Fibroblast of lung (primary cell): ENCODE data around the gene IL6. TPM values are rescaled to one million over a fixed set of nuclear protein-coding genes. Genes with fewer than 3 reads are reported as not detected.

Experiments
- DNase-seq, 2 donors: peaks; one replicate each; pipeline versions ENCODE4 v3.0.0 to v3.0.0-alpha.2; 2010; ENCODE audit warnings: low read depth in 2 of 2
- H2AFZ ChIP-seq: 2 replicates; pipeline ENCODE4 v1.5.1; 2012; ENCODE audit warnings: low read length, control low read depth, inconsistent platforms
- H3K27ac ChIP-seq: 2 replicates; pipeline ENCODE4 v1.5.1; 2011; ENCODE audit warnings: low read length, control low read depth; ENCODE audit not compliant: insufficient read depth
- H3K27me3 ChIP-seq: 2 replicates; pipeline ENCODE4 v1.5.1; 2011; ENCODE audit warnings: mild to moderate bottlenecking, low read length; ENCODE audit not compliant: control insufficient read depth, insufficient read depth
- H3K36me3 ChIP-seq: 2 replicates; pipeline ENCODE4 v1.5.1; 2011; ENCODE audit warnings: low read length; ENCODE audit not compliant: control insufficient read depth, insufficient read depth
- H3K4me1 ChIP-seq: 2 replicates; pipeline ENCODE4 v1.5.1; 2011; ENCODE audit warnings: low read length; ENCODE audit not compliant: control insufficient read depth, insufficient read depth; ENCODE audit errors: extremely low read depth
- H3K4me2 ChIP-seq: 2 replicates; pipeline ENCODE4 v1.5.1; 2011; ENCODE audit warnings: low read length, control low read depth; ENCODE audit not compliant: insufficient read depth; ENCODE audit errors: extremely low read depth
- H3K4me3 ChIP-seq, 4 experiments: fragments of 200-600 bp in 1 of 4; sonication (generic) in 1 of 4; replicated peaks in 1 of 4; 2 replicates each; pipeline ENCODE4 v1.5.1; 2011 to 2016; ENCODE audit warnings: low read length in 4 of 4, low read depth in 3 of 4, mild to moderate bottlenecking in 3 of 4, control low read depth in 2 of 4, inconsistent platforms in 1 of 4, mixed read lengths in 1 of 4; ENCODE audit not compliant: insufficient read depth in 1 of 4; ENCODE audit errors: control extremely low read depth in 1 of 4
- H3K79me2 ChIP-seq: 2 replicates; pipeline ENCODE4 v1.5.1; 2012; ENCODE audit warnings: mild to moderate bottlenecking, low read length, inconsistent platforms; ENCODE audit not compliant: control insufficient read depth, insufficient read depth
- H3K9ac ChIP-seq: 2 replicates; pipeline ENCODE4 v1.5.1; 2011; ENCODE audit warnings: mild to moderate bottlenecking, low read length, control low read depth; ENCODE audit not compliant: insufficient read depth
- H3K9me3 ChIP-seq: 2 replicates; pipeline ENCODE4 v1.5.1; 2012; ENCODE audit warnings: low read depth, low read length; ENCODE audit not compliant: control insufficient read depth, insufficient read depth
- H4K20me1 ChIP-seq: 2 replicates; pipeline ENCODE4 v1.5.1; 2011; ENCODE audit warnings: low read length; ENCODE audit not compliant: control insufficient read depth, insufficient read depth; ENCODE audit errors: extremely low read depth
- CTCF ChIP-seq, 2 donors: IDR thresholded peaks in 1 of 2; conservative IDR thresholded peaks in 1 of 2; 1 replicate in 1 of 2; 2 replicates in 1 of 2; pipeline ENCODE4 v1.5.1; 2011 to 2012; ENCODE audit warnings: low read length in 2 of 2, control low read depth in 1 of 2, inconsistent platforms in 1 of 2, low read depth in 1 of 2, mild to moderate bottlenecking in 1 of 2
- EZH2 ChIP-seq: IDR thresholded peaks from 2 replicates; pipeline ENCODE4 v1.5.1; 2012; ENCODE audit warnings: low read length, control low read depth, mild to moderate bottlenecking; ENCODE audit errors: missing control alignments
- polyA plus RNA-seq, 2 donors: library from polyadenylated mRNA; depleted of rRNA in 1 of 2; stranded (reverse) in 1 of 2; unstranded in 1 of 2; fragments of >200 nt; gene quantifications; 2 replicates each; pipeline ENCODE4 v1.2.1, GENCODE V29; 2011 to 2012; ENCODE audit warnings: missing spikeins in 1 of 2
- total RNA-seq: library from RNA; depleted of rRNA; stranded (reverse); fragments of >200 nt; gene quantifications from 2 replicates; pipeline ENCODE4 v1.2.1, GENCODE V29; 2014

IL6 gene
- total and polyA plus RNA-seq, 2 donors (not counting 1 experiment from before 2014, with no cell fraction given), result 20.2 to 33.7 TPM

- Histone ChIP-seq H3K36me3 (peaks cover 3% of the 10 kb centered on the region), H3K9ac (no peak overlapping the region), H4K20me1 (no peaks in the 10 kb centered on the region), H3K79me2 (no peaks in the 10 kb centered on the region), H3K4me2 (peak overlapping the region; percentile 28), H2AFZ (no peak overlapping the region), H3K9me3 (no peaks in the 10 kb centered on the region), H3K4me3 (peak overlapping the region in 1 of 4 experiments; percentile 75), H3K4me1 (peaks cover 14% of the 10 kb centered on the region), H3K27me3 (no peaks in the 10 kb centered on the region), H3K27ac (peak overlapping the region; percentile 95)
- DNase-seq, result peak; percentile 44 to 60
- TF ChIP-seq EZH2 (no peak), CTCF (conservative IDR thresholded peaks at IDR 0.05 in 1 of 2, IDR thresholded peaks at IDR 0.05 in 1 of 2; ENCODE audit: low read depth in 1 of 2, low read length in 2 of 2) (no peak)
Measured at GRCh38 chr7:22725585-22725984, 1.4 kb upstream of the IL6 start.

GRCh38 chr7:22726345-22726906, 574 bp upstream of the IL6 start:
- H3K27ac ChIP-seq, result peak overlapping the region; percentile 95
- peak overlapping the region in 3 of 4 experiments; percentile 60 to 75 (median 66) for H3K4me3 ChIP-seq
- H3K9me3 ChIP-seq, result no peaks in the 10 kb centered on the region
- TF ChIP-seq CTCF (conservative IDR thresholded peaks at IDR 0.05 in 1 of 2, IDR thresholded peaks at IDR 0.05 in 1 of 2; ENCODE audit: low read depth in 1 of 2, low read length in 2 of 2) (peak; percentile 71), EZH2 (no peak)
- no peaks in the 10 kb centered on the region for H3K27me3 ChIP-seq
- DNase-seq, result peak; percentile 85 to 89
- peaks cover 4% of the 10 kb centered on the region for H3K36me3 ChIP-seq
- peak overlapping the region; percentile 71 for H3K4me2 ChIP-seq
- peaks cover 22% of the 10 kb centered on the region for H3K4me1 ChIP-seq
- no peaks in the 10 kb centered on the region for H3K79me2 ChIP-seq
- H2AFZ ChIP-seq, result no peak overlapping the region
- H3K9ac ChIP-seq, result peak overlapping the region; percentile 60
- no peaks in the 10 kb centered on the region for H4K20me1 ChIP-seq

GRCh38 chr7:22727714-22728035, 675 bp downstream of the IL6 start:
- Histone ChIP-seq H3K4me1 (peaks cover 22% of the 10 kb centered on the region), H3K9ac (peak overlapping the region; percentile 80)
- no peak for TF ChIP-seq EZH2
- no peak for TF ChIP-seq CTCF (conservative IDR thresholded peaks at IDR 0.05 in 1 of 2, IDR thresholded peaks at IDR 0.05 in 1 of 2; ENCODE audit: low read depth in 1 of 2, low read length in 2 of 2)

More at GRCh38 chr7:22727714-22728035, 675 bp downstream of the IL6 start:
- Histone ChIP-seq H3K27ac (peak overlapping the region; percentile 95), H3K27me3 (no peaks in the 10 kb centered on the region), H4K20me1 (no peaks in the 10 kb centered on the region), H3K79me2 (no peaks in the 10 kb centered on the region), H3K9me3 (no peaks in the 10 kb centered on the region), H2AFZ (no peak overlapping the region), H3K4me3 (peak overlapping the region; percentile 60 to 75 (median 68)), H3K36me3 (peaks cover 4% of the 10 kb centered on the region), H3K4me2 (peak overlapping the region; percentile 71)
- no peak for DNase-seq
